Left ventricle myocardium inferior (tissue), 1 donor: ENCODE data around the gene CIB2. TPM values are rescaled to one million over a fixed set of nuclear protein-coding genes. Genes with fewer than 3 reads are reported as not detected.

ENCODE experiments used
- DNase-seq: peaks from one replicate; pipeline ENCODE4 v3.0.0-alpha.2; 2020
- H3K27ac ChIP-seq: fragments of 200-600 bp; replicated peaks from 2 replicates; pipeline ENCODE4 v1.8.0; 2021
- H3K27me3 ChIP-seq: fragments of 200-600 bp; 2 replicates; pipeline ENCODE4 v1.8.0; 2021; ENCODE audit warnings: low read depth
- H3K36me3 ChIP-seq: fragments of 200-600 bp; 2 replicates; pipeline ENCODE4 v1.8.0; 2021
- H3K4me1 ChIP-seq: fragments of 200-600 bp; 2 replicates; pipeline ENCODE4 v1.8.0; 2021
- H3K4me3 ChIP-seq: fragments of 200-600 bp; 2 replicates; pipeline ENCODE4 v1.8.0; 2021; ENCODE audit warnings: mild to moderate bottlenecking, moderate library complexity
- H3K9me3 ChIP-seq: fragments of 200-600 bp; replicated peaks from 2 replicates; pipeline ENCODE4 v1.8.0; 2021
- intact Hi-C: fragments of 100-400 bp; cut with micrococcal nuclease; formaldehyde crosslinking; loops from one replicate; pipeline ENCODE4 v1.11.0; 2022
- total RNA-seq: library from RNA; stranded (reverse); fragmentation: NEBNext Ultra II Directional; extraction: Animal tissue kit (Norgen Biotek cat#: 25700); gene quantifications from one replicate; pipeline ENCODE4 v1.2.1, GENCODE V29; 2021
- TF ChIP-seq, protein P1 (sequence below): fragments of 200-600 bp; IDR thresholded peaks from 2 replicates; pipeline ENCODE4 v1.8.0; 2021; ENCODE audit warnings: antibody characterized with exemption, mild to moderate bottlenecking, borderline replicate concordance
- donor health status: DM: no; HTN: yes; CAD: no; lungs with severe emphysema.

Gene CIB2
- total RNA-seq, 1 donor from 2014 or later, result 26.1 TPM

DNA sequence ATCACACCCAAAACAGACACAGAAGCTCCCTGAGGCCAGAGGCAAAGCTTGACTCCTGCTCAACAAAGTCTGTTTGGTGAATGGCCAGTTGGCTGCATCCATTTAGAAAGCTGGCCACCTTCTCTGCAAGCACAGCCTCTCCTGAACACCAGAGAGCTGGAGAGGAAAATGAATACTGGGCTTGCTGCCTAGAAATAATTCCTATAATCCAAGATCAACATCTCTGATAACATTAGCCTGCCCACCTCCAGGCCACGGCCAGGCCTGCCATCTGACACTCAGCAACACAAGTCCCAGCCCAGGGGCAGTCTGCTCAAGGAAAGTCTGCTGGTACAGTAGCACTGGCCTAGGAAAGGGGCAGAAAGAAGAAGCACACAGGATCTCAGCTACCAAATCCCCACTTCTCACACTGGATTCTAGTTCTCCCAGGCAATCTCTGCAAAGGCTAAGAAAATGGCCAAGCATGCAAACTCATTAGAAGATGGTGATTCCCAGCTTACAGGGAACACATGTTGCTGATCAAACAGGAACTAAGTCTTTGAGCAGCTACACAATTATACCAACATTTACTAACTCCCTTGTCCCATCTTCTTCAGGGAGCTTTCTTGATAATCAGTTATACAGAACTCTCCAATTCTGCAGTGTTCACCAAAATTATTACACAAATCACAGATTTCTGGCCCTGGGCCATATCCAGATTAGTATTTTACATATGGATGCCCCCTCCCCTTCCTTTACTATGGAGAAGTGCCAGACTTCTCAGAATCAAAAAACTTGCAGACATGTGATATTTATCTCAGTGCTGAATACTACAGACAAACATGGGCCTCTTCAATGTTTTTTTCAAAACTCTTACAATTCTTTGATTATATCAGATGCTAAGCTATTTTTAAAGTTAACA is 63.7 kb downstream of the CIB2 start:
- Histone ChIP-seq H3K27me3 (no peaks in the 10 kb centered on the region), H3K4me3 (no peak overlapping the region), H3K9me3 (no peaks in the 10 kb centered on the region), H3K27ac (peak overlapping the region; percentile 85), H3K36me3 (no peaks in the 10 kb centered on the region), H3K4me1 (peaks cover 89% of the 10 kb centered on the region)
- DNase-seq, result no peak
- TF ChIP-seq, protein P1, sequence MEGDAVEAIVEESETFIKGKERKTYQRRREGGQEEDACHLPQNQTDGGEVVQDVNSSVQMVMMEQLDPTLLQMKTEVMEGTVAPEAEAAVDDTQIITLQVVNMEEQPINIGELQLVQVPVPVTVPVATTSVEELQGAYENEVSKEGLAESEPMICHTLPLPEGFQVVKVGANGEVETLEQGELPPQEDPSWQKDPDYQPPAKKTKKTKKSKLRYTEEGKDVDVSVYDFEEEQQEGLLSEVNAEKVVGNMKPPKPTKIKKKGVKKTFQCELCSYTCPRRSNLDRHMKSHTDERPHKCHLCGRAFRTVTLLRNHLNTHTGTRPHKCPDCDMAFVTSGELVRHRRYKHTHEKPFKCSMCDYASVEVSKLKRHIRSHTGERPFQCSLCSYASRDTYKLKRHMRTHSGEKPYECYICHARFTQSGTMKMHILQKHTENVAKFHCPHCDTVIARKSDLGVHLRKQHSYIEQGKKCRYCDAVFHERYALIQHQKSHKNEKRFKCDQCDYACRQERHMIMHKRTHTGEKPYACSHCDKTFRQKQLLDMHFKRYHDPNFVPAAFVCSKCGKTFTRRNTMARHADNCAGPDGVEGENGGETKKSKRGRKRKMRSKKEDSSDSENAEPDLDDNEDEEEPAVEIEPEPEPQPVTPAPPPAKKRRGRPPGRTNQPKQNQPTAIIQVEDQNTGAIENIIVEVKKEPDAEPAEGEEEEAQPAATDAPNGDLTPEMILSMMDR, result no peak
- intact Hi-C loops, result no loop called here

DNA sequence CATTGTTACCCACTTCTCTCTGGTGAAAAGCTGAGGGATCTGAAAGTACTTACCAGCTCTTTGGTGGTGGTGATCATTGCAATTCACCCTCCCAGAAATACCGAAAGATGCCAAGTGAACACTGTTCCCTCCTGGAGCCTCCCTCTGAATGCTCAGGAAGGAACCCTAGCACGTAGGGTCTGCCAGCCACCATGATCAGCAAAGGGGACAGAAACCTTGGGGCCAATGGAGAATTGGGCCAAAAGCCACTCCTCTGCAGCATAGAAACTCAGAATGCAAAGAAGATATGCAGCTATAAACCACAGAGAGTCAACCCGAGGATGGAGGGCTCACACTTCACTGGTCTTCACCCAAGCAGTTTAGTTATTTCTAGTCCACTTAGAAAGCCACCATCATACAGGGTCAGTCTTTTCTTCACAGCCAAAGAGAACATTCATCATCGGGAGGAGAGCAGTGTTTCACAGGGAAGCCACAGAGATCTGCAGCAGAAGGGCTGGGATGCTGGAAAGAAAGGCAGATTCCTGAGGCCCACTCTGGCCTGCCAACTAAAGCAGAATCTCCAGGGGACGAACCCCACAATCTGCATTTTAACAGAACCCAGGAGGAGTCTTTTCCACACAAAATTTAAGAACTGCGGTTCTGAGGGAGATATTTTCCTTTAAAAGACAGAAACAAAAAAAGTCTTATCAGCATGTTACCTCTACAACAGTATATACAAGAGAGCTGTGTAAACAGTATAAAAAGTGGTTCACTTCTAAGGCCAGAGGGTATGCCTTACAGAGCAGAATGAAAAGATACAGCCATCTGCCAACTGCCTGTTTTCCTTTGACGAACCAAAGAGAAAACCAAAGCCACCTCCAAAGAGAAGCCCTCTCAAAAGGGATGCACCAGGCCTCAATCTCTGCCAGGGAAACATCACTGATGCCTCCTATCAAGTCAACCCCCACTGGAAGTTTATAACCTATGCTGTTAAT is 65.0 kb downstream of the CIB2 start:
- Histone ChIP-seq H3K9me3 (no peaks in the 10 kb centered on the region), H3K27me3 (no peaks in the 10 kb centered on the region), H3K4me3 (no peak overlapping the region), H3K36me3 (no peaks in the 10 kb centered on the region), H3K4me1 (peaks cover 89% of the 10 kb centered on the region), H3K27ac (peak overlapping the region; percentile 85)
- DNase-seq, result no peak
- TF ChIP-seq, protein P1, result no peak
- intact Hi-C loops, result no loop called here

DNA sequence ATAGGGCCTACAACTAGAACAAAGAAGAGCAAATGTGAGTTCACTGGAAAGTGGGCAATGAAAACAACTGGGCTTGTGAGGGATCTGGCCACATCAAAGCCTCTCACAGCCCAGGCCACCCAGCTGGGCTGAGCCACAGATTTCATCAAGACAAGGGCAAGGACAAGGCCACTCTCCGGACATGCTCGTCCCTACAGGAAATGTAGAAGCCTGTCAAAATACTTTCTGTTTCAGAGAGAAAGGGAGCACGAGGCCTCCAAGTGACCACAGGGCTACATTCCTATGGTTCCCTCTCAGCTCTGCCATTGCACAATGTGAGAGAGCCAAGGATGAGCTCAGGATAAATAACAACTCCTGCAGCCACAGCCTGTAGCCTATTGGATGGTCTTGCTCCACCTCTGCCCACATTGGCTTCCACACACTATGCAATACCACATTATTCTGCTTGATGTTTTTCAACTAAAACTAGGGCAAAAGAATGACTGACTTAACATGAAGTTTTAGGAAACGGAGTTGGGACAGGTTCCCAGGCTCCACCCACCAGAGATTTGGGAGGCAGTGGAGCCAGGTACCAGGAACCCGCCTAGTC is 65.9 kb downstream of the CIB2 start:
- DNase-seq, result peak; percentile 55
- TF ChIP-seq, protein P1, result no peak
- Histone ChIP-seq H3K36me3 (no peaks in the 10 kb centered on the region), H3K9me3 (no peaks in the 10 kb centered on the region), H3K4me1 (peaks cover 96% of the 10 kb centered on the region), H3K4me3 (no peak overlapping the region), H3K27ac (peak overlapping the region; percentile 85), H3K27me3 (no peaks in the 10 kb centered on the region)
- intact Hi-C loops, result no loop called here

DNA sequence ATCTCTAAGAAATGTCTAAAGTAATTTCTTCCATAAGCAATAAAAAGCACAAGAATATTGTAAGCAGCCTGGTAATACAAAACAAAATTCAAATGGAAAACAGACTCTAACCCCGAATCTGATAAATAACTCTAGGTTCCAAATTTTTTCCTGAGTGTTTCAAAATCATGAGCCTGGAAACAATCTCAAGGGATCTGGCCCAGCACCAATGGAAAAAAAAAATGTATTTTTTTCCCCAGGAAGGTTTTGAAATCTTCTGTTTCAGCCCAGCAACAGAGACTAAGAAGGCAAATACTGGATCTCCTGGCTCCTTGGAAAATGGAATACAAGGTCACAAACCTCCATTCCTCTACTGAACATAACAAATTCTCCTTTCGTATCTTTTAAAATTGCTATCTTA is 66.7 kb downstream of the CIB2 start:
- Histone ChIP-seq H3K27ac (peak overlapping the region; percentile 85), H3K4me3 (no peak overlapping the region), H3K36me3 (no peaks in the 10 kb centered on the region), H3K9me3 (no peaks in the 10 kb centered on the region), H3K27me3 (no peaks in the 10 kb centered on the region), H3K4me1 (peaks cover 97% of the 10 kb centered on the region)
- intact Hi-C loops, result no loop called here
- TF ChIP-seq, protein P1, result no peak
- DNase-seq, result no peak

DNA sequence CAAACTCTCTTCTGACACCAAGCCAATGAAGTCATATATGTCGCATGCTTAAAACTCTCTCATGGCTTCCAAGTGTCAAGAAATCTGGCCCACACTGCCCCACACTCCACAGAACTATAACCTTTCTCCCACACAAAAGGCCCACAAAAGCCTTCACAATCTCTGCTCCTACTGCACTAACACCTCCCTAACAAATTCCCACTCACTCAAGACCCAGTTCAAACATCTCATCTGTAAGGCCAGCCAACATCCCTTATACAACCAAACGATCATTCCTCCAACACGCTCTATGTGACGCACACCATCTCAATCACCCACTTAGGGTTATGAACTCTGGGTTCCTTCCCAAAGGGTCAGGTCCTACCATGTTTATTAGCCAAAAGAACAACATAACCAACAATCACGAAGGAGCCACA is 67.3 kb downstream of the CIB2 start:
- Histone ChIP-seq H3K27ac (peak overlapping the region; percentile 85), H3K4me1 (peaks cover 97% of the 10 kb centered on the region), H3K9me3 (no peaks in the 10 kb centered on the region), H3K36me3 (no peaks in the 10 kb centered on the region), H3K4me3 (no peak overlapping the region), H3K27me3 (no peaks in the 10 kb centered on the region)
- DNase-seq, result no peak
- intact Hi-C loops, result no loop called here
- TF ChIP-seq, protein P1, result no peak
